Mucosa of stomach (tissue), 1 donor: ENCODE measurements around the gene CABLES1.
"Not testable (repeated sequence)": the region's sequence is repeated elsewhere in the genome, so short reads cannot be mapped to it uniquely, and the experiment has no call there.

Experiments
- H3K27me3 ChIP-seq: one replicate; pipeline ENCODE4 v1.7.0; 2013; ENCODE audit warnings: mild to moderate bottlenecking, low read length; ENCODE audit not compliant: control insufficient read depth, insufficient read depth
- H3K36me3 ChIP-seq: one replicate; pipeline ENCODE4 v1.7.0; 2013; ENCODE audit warnings: low read length; ENCODE audit not compliant: control insufficient read depth, insufficient read depth
- H3K4me1 ChIP-seq: one replicate; pipeline ENCODE4 v1.7.0; 2013; ENCODE audit warnings: mild to moderate bottlenecking, low read length; ENCODE audit not compliant: control insufficient read depth, insufficient read depth
- H3K4me3 ChIP-seq: one replicate; pipeline ENCODE4 v1.7.0; 2013; ENCODE audit warnings: low read length
- H3K9ac ChIP-seq: one replicate; pipeline ENCODE4 v1.7.0; 2013; ENCODE audit warnings: mild to moderate bottlenecking, low read length, moderate library complexity
- H3K9me3 ChIP-seq: one replicate; pipeline ENCODE4 v1.7.0; 2013; ENCODE audit warnings: mild to moderate bottlenecking, low read length, moderate library complexity; ENCODE audit not compliant: control insufficient read depth
- donor health status: Pancreatic carcinoma.

CABLES1 gene

GRCh38 chr18:23134780-23135549 lies at the start of gene CABLES1:
Gene CABLES1, plus strand, starts transcription at chr18:23135485. Its CDS starts 278 bp downstream, at chr18:23135763.
- no peaks in the 10 kb centered on the region for H3K9me3 ChIP-seq
- H3K9ac ChIP-seq: peak within 1 kb of the TSS; percentile 55
- no peaks in the 10 kb centered on the region for H3K27me3 ChIP-seq
- peak within 1 kb of the TSS; percentile 48 for H3K4me3 ChIP-seq
- peaks cover 32% of the 10 kb centered on the region for H3K4me1 ChIP-seq
- no peaks in the 10 kb centered on the region for H3K36me3 ChIP-seq

GRCh38 chr18:23087352-23087751 lies 47.9 kb upstream of the CABLES1 start:
- Histone ChIP-seq H3K27me3 (no peaks in the 10 kb centered on the region), H3K4me1 (peaks cover 5% of the 10 kb centered on the region), H3K36me3 (no peaks in the 10 kb centered on the region), H3K4me3 (no peak overlapping the region), H3K9me3 (no peaks in the 10 kb centered on the region), H3K9ac (no peak overlapping the region)

- Histone ChIP-seq H3K9me3 (no peaks in the 10 kb centered on the region), H3K27me3 (no peaks in the 10 kb centered on the region), H3K36me3 (no peaks in the 10 kb centered on the region), H3K4me3 (no peak overlapping the region), H3K4me1 (peaks cover 5% of the 10 kb centered on the region), H3K9ac (no peak overlapping the region)
These were observed 47.0 kb upstream of the CABLES1 start for GRCh38 chr18:23088310-23088709.

GRCh38 chr18:23091017-23091993 lies 44.0 kb upstream of the CABLES1 start:
- not testable (repeated sequence) for H3K36me3 ChIP-seq, H3K9ac ChIP-seq, H3K27me3 ChIP-seq, H3K9me3 ChIP-seq, H3K4me3 ChIP-seq
- peaks cover 17% of the 10 kb centered on the region for H3K4me1 ChIP-seq

GRCh38 chr18:23092121-23092520 lies 43.2 kb upstream of the CABLES1 start:
- peaks cover 25% of the 10 kb centered on the region for H3K4me1 ChIP-seq
- H3K36me3 ChIP-seq: no peaks in the 10 kb centered on the region
- H3K9me3 ChIP-seq: no peaks in the 10 kb centered on the region
- H3K4me3 ChIP-seq: no peak overlapping the region
- no peaks in the 10 kb centered on the region for H3K27me3 ChIP-seq
- no peak overlapping the region for H3K9ac ChIP-seq

- H3K4me3 ChIP-seq, H3K36me3 ChIP-seq, H3K9ac ChIP-seq, H3K27me3 ChIP-seq, H3K9me3 ChIP-seq: not testable (repeated sequence)
- peaks cover 28% of the 10 kb centered on the region for H3K4me1 ChIP-seq
These were observed 42.2 kb upstream of the CABLES1 start for GRCh38 chr18:23093130-23093529.

GRCh38 chr18:23093772-23094171 lies 41.5 kb upstream of the CABLES1 start:
- no peaks in the 10 kb centered on the region for H3K36me3 ChIP-seq
- no peaks in the 10 kb centered on the region for H3K27me3 ChIP-seq
- no peaks in the 10 kb centered on the region for H3K9me3 ChIP-seq
- H3K9ac ChIP-seq: no peak overlapping the region
- H3K4me1 ChIP-seq: peaks cover 29% of the 10 kb centered on the region
- no peak overlapping the region for H3K4me3 ChIP-seq

- Histone ChIP-seq H3K36me3 (no peaks in the 10 kb centered on the region), H3K9ac (no peak overlapping the region), H3K4me1 (peaks cover 37% of the 10 kb centered on the region), H3K27me3 (no peaks in the 10 kb centered on the region), H3K4me3 (no peak overlapping the region), H3K9me3 (no peaks in the 10 kb centered on the region)
These were observed 40.7 kb upstream of the CABLES1 start for GRCh38 chr18:23094411-23095190.

- H3K4me1 ChIP-seq: peaks cover 37% of the 10 kb centered on the region
- H3K27me3 ChIP-seq: no peaks in the 10 kb centered on the region
- H3K9me3 ChIP-seq: no peaks in the 10 kb centered on the region
- no peak overlapping the region for H3K9ac ChIP-seq
- no peak overlapping the region for H3K4me3 ChIP-seq
- H3K36me3 ChIP-seq: no peaks in the 10 kb centered on the region
These were observed 39.8 kb upstream of the CABLES1 start for GRCh38 chr18:23095463-23095862.

- peaks cover 37% of the 10 kb centered on the region for H3K4me1 ChIP-seq
- H3K9me3 ChIP-seq, H3K27me3 ChIP-seq, H3K9ac ChIP-seq, H3K4me3 ChIP-seq, H3K36me3 ChIP-seq: not testable (repeated sequence)
These were observed 38.3 kb upstream of the CABLES1 start for GRCh38 chr18:23097016-23097415.

GRCh38 chr18:23099621-23100020 lies 35.7 kb upstream of the CABLES1 start:
- H3K9me3 ChIP-seq: no peaks in the 10 kb centered on the region
- no peak overlapping the region for H3K4me3 ChIP-seq
- no peak overlapping the region for H3K9ac ChIP-seq

More at GRCh38 chr18:23099621-23100020, 35.7 kb upstream of the CABLES1 start:
- no peaks in the 10 kb centered on the region for H3K27me3 ChIP-seq
- H3K4me1 ChIP-seq: peaks cover 37% of the 10 kb centered on the region
- H3K36me3 ChIP-seq: no peaks in the 10 kb centered on the region
